Thyroid gland (tissue), 4 donors: ENCODE results near the gene SHLD2.
"Not testable (repeated sequence)": the region's sequence is repeated elsewhere in the genome, so short reads cannot be mapped to it uniquely, and the experiment has no call there.

Experiments
- POLR2A ChIP-seq, 2 donors: fragments of 450-650 bp; IDR thresholded peaks; one replicate each; pipeline ENCODE4 v1.6.1; 2017; ENCODE audit warnings: antibody characterized with exemption in 2 of 2, mild to moderate bottlenecking in 2 of 2, moderate library complexity in 1 of 2
- TF ChIP-seq, protein P1 (sequence below), 6 experiments: fragments of 200-600 bp in 3 of 6; fragments of 450-650 bp in 3 of 6; sonication (generic) in 3 of 6; IDR thresholded peaks; one replicate each; pipeline ENCODE4 v1.5.1; 2016 to 2019; ENCODE audit warnings: antibody characterized with exemption in 6 of 6, mild to moderate bottlenecking in 2 of 6, inconsistent platforms in 1 of 6, moderate library complexity in 1 of 6

DNA sequence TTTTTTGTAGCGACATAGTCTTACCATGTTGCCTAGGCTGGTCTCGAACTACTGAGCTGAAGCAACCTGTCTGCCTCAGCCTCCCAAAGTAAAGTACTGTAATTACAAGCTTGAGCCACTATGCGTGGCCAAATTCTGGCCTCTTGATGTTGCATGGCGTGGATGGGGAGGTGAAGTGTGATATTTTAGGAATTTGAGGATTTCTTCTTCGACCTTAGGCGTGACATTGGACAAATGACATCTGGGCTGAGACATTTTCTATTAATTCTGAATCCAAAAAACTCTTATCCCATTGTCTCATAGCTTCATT, 48.1 kb downstream of the SHLD2 start:
- TF ChIP-seq, protein P1, sequence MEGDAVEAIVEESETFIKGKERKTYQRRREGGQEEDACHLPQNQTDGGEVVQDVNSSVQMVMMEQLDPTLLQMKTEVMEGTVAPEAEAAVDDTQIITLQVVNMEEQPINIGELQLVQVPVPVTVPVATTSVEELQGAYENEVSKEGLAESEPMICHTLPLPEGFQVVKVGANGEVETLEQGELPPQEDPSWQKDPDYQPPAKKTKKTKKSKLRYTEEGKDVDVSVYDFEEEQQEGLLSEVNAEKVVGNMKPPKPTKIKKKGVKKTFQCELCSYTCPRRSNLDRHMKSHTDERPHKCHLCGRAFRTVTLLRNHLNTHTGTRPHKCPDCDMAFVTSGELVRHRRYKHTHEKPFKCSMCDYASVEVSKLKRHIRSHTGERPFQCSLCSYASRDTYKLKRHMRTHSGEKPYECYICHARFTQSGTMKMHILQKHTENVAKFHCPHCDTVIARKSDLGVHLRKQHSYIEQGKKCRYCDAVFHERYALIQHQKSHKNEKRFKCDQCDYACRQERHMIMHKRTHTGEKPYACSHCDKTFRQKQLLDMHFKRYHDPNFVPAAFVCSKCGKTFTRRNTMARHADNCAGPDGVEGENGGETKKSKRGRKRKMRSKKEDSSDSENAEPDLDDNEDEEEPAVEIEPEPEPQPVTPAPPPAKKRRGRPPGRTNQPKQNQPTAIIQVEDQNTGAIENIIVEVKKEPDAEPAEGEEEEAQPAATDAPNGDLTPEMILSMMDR (IDR thresholded peaks at IDR 0.05) = not testable (repeated sequence)
- not testable (repeated sequence) for TF ChIP-seq POLR2A (IDR thresholded peaks at IDR 0.05)
